Measurements from ENCODE around the gene PRDM16.

DNA sequence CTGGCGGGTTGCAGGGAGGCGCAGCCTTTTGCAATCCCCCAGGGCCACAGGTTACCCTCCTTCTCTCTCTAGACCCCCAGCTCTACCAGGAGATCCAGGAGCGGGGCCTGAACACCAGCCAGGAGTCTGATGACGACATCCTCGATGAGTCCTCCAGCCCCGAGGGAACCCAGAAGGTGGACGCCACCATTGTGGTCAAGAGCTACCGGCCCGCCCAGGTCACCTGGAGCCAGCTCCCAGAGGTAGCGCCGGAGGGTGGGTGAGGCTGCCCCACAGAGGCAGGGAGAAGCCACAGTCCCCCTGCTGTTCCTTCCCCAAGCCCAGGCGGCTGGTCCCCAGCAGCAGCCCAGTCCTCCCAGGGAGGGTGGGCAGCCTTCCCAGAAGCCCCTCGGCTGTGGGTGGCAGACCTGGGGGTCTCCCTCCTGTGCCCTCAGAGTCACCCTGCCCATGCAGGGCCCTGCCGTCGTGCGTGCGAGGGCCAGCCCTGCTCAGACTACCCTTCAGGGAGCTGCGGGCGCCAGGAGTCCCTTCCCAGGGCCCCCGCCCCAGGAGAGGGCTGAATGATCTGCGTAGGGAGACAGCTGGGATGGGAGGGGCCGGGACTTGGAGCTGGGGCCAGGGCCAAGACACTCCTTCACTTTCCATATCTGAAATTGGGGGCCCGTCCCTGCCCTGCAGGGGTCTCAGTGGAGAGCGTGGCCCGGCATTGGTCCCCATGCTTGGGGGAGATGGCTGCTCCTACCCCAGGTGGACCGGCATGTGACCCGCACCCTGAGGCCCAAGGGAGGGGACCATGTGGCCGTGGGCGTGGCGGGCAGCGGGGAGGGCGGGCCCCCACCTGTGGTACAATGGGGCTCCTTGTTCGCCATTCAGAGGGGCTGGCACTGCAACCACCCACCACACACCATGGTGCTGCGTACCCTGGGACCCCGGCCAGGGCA is 398.4 kb downstream of the PRDM16 start:
- no peak for TF ChIP-seq ZNF565 (CRISPR knock-in tag; conservative IDR thresholded peaks at IDR 0.05; ENCODE audit: low read depth)
- TF ChIP-seq, protein P1, sequence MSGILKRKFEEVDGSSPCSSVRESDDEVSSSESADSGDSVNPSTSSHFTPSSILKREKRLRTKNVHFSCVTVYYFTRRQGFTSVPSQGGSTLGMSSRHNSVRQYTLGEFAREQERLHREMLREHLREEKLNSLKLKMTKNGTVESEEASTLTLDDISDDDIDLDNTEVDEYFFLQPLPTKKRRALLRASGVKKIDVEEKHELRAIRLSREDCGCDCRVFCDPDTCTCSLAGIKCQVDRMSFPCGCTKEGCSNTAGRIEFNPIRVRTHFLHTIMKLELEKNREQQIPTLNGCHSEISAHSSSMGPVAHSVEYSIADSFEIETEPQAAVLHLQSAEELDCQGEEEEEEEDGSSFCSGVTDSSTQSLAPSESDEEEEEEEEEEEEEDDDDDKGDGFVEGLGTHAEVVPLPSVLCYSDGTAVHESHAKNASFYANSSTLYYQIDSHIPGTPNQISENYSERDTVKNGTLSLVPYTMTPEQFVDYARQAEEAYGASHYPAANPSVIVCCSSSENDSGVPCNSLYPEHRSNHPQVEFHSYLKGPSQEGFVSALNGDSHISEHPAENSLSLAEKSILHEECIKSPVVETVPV (CRISPR knock-in tag; IDR thresholded peaks at IDR 0.05): no peak
- TF ChIP-seq, protein P2, sequence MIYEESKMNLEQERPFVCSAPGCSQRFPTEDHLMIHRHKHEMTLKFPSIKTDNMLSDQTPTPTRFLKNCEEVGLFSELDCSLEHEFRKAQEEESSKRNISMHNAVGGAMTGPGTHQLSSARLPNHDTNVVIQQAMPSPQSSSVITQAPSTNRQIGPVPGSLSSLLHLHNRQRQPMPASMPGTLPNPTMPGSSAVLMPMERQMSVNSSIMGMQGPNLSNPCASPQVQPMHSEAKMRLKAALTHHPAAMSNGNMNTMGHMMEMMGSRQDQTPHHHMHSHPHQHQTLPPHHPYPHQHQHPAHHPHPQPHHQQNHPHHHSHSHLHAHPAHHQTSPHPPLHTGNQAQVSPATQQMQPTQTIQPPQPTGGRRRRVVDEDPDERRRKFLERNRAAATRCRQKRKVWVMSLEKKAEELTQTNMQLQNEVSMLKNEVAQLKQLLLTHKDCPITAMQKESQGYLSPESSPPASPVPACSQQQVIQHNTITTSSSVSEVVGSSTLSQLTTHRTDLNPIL (CRISPR knock-in tag; IDR thresholded peaks at IDR 0.05; ENCODE audit: low read depth): no peak
